ENCODE results near the gene SF3B5.

Gene SF3B5

DNA sequence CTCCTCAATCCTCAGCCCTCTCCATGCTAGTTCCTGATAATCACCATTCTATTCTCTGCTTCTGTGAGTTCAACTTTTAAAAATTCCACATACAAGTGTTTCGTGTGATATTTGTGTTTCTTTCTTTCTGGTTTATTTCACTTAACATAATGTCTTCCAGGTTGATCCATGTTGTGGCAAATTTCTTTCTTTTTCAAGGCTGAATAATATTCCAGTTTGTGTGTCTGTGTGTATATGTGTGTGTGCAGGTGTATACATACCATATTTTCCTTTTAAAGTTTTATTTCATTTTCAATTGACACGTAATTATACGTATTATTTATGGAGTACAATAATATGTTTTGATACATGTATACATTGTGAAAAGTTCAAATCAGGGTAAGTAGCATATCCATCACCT is 19.8 kb upstream of the SF3B5 start:
- no peak overlapping the region for H3K4me3 ChIP-seq (ENCODE audit: low read depth, low read length)
- TF ChIP-seq, protein P1, sequence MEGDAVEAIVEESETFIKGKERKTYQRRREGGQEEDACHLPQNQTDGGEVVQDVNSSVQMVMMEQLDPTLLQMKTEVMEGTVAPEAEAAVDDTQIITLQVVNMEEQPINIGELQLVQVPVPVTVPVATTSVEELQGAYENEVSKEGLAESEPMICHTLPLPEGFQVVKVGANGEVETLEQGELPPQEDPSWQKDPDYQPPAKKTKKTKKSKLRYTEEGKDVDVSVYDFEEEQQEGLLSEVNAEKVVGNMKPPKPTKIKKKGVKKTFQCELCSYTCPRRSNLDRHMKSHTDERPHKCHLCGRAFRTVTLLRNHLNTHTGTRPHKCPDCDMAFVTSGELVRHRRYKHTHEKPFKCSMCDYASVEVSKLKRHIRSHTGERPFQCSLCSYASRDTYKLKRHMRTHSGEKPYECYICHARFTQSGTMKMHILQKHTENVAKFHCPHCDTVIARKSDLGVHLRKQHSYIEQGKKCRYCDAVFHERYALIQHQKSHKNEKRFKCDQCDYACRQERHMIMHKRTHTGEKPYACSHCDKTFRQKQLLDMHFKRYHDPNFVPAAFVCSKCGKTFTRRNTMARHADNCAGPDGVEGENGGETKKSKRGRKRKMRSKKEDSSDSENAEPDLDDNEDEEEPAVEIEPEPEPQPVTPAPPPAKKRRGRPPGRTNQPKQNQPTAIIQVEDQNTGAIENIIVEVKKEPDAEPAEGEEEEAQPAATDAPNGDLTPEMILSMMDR (IDR thresholded peaks at IDR 0.05; ENCODE audit: low read depth, low read length), result no peak
- no peak for DNase-seq (ENCODE audit: low read depth, low spot score)
- in situ Hi-C loops (cut with HindIII; ENCODE audit: low sequenced_read_pairs), result loop anchor here (25.0 kb wide), 1 partner anchor 372 kb away; no protein-coding TSS in a partner anchor

DNA sequence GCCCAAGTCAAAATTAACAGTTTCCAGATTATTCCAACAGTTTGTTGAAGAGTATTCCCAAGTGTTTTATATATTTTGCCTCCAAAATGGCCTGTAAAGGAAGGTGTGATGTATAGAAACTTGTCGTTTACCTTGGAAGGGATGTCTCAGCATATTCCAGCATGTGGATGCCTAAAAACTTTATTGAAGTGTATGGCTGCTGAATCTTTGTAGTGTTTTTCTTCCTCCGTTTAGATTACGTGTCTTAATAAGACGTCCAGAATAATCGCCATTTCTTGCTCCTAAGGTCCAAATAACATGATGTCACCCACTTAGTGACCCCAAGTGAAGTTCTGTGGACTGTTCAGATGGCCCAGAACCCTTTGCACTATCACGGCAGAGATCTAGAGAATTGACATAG is 18.0 kb upstream of the SF3B5 start:
- TF ChIP-seq, protein P1 (IDR thresholded peaks at IDR 0.05; ENCODE audit: low read depth, low read length), result no peak
- in situ Hi-C loops (cut with HindIII; ENCODE audit: low sequenced_read_pairs), result loop anchor here (25.0 kb wide), 1 partner anchor 374 kb away; no protein-coding TSS in a partner anchor
- no peak overlapping the region for H3K4me3 ChIP-seq (ENCODE audit: low read depth, low read length)
- no peak for DNase-seq (ENCODE audit: low read depth, low spot score)

DNA sequence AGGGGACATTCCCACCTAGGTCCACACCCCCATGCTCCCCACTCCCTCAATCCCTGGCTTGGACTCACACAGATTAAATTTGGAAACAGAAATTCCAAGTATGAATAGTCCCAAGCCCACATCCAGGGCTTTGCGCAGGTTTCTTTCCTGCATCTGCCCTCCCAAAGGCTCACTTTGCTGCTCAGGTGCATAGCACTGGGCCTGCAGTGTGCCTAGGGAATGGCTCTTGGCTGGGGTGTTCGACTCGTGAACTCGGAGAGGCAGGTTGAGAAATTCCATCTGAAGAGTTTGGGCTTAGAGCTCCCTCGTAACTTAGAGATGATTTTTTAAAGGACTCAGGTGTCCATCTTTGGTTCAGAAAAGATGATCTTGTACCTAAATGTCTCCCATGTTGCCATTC is 14.8 kb upstream of the SF3B5 start:
- TF ChIP-seq, protein P1 (IDR thresholded peaks at IDR 0.05; ENCODE audit: low read depth, low read length), result no peak
- in situ Hi-C loops (cut with HindIII; ENCODE audit: low sequenced_read_pairs), result loop anchor here (25.0 kb wide), 1 partner anchor 377 kb away; no protein-coding TSS in a partner anchor
- H3K4me3 ChIP-seq (ENCODE audit: low read depth, low read length), result no peak overlapping the region
- no peak for DNase-seq (ENCODE audit: low read depth, low spot score)

DNA sequence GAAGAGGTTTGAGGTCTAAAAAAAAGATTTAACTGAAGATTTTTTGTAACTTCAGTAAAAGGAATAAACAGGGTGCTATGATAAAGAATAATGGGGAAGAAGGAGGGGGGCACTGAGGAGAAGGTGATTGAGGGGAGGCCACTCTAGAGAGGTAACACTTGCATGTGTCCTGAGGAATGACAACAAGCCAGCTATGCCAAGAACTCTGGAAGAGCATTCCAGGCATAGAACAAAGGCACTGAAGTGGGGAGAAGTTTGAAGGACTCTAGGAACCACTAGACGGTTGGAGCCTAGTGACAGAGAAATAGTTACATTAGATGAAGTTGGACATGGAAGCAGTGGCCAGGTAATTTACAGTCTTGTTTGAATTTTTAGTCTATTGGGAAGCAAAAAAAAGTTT is 10.8 kb upstream of the SF3B5 start:
- DNase-seq (ENCODE audit: low read depth, low spot score), result no peak
- H3K4me3 ChIP-seq (ENCODE audit: low read depth, low read length), result no peak overlapping the region
- in situ Hi-C loops (cut with HindIII; ENCODE audit: low sequenced_read_pairs), result loop anchor here (25.0 kb wide), 1 partner anchor 381 kb away; no protein-coding TSS in a partner anchor
- TF ChIP-seq, protein P1 (IDR thresholded peaks at IDR 0.05; ENCODE audit: low read depth, low read length), result no peak

DNA sequence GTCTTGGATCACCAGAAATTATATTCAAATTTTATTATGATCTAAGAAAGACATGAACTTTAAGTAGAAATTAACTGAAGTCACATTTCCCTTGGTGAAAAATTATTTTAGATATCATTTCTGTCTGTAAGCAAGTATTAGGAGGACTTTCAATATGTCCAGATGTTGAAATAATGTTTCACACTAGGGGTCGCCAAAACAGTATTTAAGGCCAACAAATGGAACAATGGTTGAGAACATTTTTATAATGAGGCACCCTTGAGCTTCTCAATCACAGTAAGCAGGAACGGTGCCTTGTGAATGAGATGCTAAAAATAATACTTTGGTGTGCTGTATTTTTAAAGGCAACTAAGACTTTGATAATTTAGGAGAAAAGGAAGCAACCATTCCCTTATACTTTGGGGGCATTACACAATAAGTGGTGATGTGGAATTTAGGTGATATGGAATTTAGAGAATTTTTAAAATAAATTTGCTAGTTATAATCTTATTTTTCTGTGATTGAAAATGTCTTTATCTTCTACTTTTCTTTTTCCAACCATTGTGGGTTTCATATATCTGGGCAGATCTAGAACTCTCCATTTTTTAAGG is 9.6 kb upstream of the SF3B5 start:
- peak; percentile 81 for DNase-seq (ENCODE audit: low read depth, low spot score)

DNA sequence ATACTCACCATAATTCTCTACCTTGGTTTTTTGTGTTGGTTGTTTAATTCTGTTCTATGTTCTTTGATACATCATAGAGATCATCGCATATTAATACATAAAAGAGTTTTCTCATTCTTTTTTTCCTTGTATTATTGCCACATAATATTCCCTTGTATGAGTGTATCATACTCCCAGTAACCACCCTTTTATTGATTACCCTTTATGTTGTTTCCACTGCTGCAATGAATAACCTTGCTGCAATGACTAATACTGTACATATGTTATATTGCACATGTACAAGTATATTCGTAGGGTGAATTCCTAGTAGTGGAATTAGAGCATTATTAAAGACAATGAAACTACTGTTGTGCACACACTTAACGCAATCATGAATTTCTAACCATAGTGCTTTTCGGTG is 9.1 kb upstream of the SF3B5 start:
- in situ Hi-C loops (cut with HindIII; ENCODE audit: low sequenced_read_pairs), result loop anchor here (25.0 kb wide), 1 partner anchor 383 kb away; no protein-coding TSS in a partner anchor
- TF ChIP-seq, protein P1 (IDR thresholded peaks at IDR 0.05; ENCODE audit: low read depth, low read length), result no peak
- no peak overlapping the region for H3K4me3 ChIP-seq (ENCODE audit: low read depth, low read length)
- DNase-seq (ENCODE audit: low read depth, low spot score), result no peak

More for the DNA sequence above, 9.6 kb upstream of the SF3B5 start:
- TF ChIP-seq, protein P1 (IDR thresholded peaks at IDR 0.05; ENCODE audit: low read depth, low read length), result peak; percentile 47
- in situ Hi-C loops (cut with HindIII; ENCODE audit: low sequenced_read_pairs), result loop anchor here (25.0 kb wide), 1 partner anchor 382 kb away; no protein-coding TSS in a partner anchor
- H3K4me3 ChIP-seq (ENCODE audit: low read depth, low read length), result no peak overlapping the region

Data from astrocyte of the spinal cord (primary cell).